Astrocyte of the spinal cord (primary cell): ENCODE measurements around the gene FGG.

Source experiments
- DNase-seq: peaks from one replicate; pipeline ENCODE4 v3.0.0; 2011; ENCODE audit warnings: low read depth, low spot score
- H3K4me3 ChIP-seq: 2 replicates; pipeline ENCODE4 v1.5.1; 2011; ENCODE audit warnings: low read depth, mild to moderate bottlenecking, low read length, moderate library complexity
- in situ Hi-C: cut with HindIII; loops from 2 replicates; pipeline ENCODE4 v1.10.0; 2017; ENCODE audit warnings: low sequenced_read_pairs
- TF ChIP-seq, protein P1 (sequence below): IDR thresholded peaks from 2 replicates; pipeline ENCODE4 v1.5.1; 2012; ENCODE audit warnings: low read depth, mild to moderate bottlenecking, low read length, inconsistent platforms

The FGG gene

GRCh38 chr4:154569028-154569427 lies 43.4 kb downstream of the FGG start:
- no peak for DNase-seq
- no peak overlapping the region for H3K4me3 ChIP-seq
- in situ Hi-C loops: no loop called here
- TF ChIP-seq, protein P1, sequence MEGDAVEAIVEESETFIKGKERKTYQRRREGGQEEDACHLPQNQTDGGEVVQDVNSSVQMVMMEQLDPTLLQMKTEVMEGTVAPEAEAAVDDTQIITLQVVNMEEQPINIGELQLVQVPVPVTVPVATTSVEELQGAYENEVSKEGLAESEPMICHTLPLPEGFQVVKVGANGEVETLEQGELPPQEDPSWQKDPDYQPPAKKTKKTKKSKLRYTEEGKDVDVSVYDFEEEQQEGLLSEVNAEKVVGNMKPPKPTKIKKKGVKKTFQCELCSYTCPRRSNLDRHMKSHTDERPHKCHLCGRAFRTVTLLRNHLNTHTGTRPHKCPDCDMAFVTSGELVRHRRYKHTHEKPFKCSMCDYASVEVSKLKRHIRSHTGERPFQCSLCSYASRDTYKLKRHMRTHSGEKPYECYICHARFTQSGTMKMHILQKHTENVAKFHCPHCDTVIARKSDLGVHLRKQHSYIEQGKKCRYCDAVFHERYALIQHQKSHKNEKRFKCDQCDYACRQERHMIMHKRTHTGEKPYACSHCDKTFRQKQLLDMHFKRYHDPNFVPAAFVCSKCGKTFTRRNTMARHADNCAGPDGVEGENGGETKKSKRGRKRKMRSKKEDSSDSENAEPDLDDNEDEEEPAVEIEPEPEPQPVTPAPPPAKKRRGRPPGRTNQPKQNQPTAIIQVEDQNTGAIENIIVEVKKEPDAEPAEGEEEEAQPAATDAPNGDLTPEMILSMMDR: no peak

- peak; percentile 15 for DNase-seq
- H3K4me3 ChIP-seq: no peak overlapping the region
- TF ChIP-seq, protein P1: no peak
- in situ Hi-C loops: no loop called here
Measured at GRCh38 chr4:154566639-154567204, 45.7 kb downstream of the FGG start.

GRCh38 chr4:154565704-154566103 lies 46.8 kb downstream of the FGG start:
- in situ Hi-C loops: no loop called here
- no peak overlapping the region for H3K4me3 ChIP-seq
- no peak for DNase-seq
- TF ChIP-seq, protein P1: no peak

- DNase-seq: no peak
- TF ChIP-seq, protein P1: no peak
Measured at GRCh38 chr4:154564311-154564710, 48.1 kb downstream of the FGG start.

DNA sequence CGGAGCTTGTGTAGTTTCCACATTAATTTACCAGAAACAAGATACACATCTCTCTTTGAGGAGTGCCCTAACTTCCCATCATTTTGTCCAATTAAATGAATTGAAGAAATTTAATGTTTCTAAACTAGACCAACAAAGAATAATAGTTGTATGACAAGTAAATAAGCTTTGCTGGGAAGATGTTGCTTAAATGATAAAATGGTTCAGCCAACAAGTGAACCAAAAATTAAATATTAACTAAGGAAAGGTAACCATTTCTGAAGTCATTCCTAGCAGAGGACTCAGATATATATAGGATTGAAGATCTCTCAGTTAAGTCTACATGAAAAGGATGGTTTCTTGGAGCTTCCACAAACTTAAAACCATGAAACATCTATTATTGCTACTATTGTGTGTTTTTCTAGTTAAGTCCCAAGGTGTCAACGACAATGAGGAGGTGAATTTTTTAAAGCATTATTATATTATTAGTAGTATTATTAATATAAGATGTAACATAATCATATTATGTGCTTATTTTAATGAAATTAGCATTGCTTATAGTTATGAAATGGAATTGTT lies 49.7 kb downstream of the FGG start, which contains the start of gene FGB:
Gene FGB, plus strand, starts transcription at position 315 of the 558 bp plus-strand sequence. Its CDS starts 8 bp downstream, at position 323.
- in situ Hi-C loops: no loop called here
- DNase-seq: no peak
- TF ChIP-seq, protein P1: no peak
- H3K4me3 ChIP-seq: no peak within 1 kb of the TSS

More at GRCh38 chr4:154564311-154564710, 48.1 kb downstream of the FGG start:
- in situ Hi-C loops: no loop called here
- no peak overlapping the region for H3K4me3 ChIP-seq

- in situ Hi-C loops: no loop called here
- TF ChIP-seq, protein P1: no peak
- peak; percentile 53 for DNase-seq
- no peak overlapping the region for H3K4me3 ChIP-seq
Measured at GRCh38 chr4:154560824-154561231, 51.6 kb downstream of the FGG start.
